ENCODE results near the gene NUDT4B. TPM values are rescaled to one million over a fixed set of nuclear protein-coding genes. Genes with fewer than 3 reads are reported as not detected.
"Not testable (repeated sequence)": the region's sequence is repeated elsewhere in the genome, so short reads cannot be mapped to it uniquely, and the experiment has no call there.

Gene NUDT4B
- total and polyA plus RNA-seq, 2 donors = 3.7 to 4.4 TPM

- not testable (repeated sequence) for DNase-seq (ENCODE audit: extremely low spot score)
Measured at GRCh38 chr1:148758412-148758811, 9.8 kb downstream of the NUDT4B start.

DNA sequence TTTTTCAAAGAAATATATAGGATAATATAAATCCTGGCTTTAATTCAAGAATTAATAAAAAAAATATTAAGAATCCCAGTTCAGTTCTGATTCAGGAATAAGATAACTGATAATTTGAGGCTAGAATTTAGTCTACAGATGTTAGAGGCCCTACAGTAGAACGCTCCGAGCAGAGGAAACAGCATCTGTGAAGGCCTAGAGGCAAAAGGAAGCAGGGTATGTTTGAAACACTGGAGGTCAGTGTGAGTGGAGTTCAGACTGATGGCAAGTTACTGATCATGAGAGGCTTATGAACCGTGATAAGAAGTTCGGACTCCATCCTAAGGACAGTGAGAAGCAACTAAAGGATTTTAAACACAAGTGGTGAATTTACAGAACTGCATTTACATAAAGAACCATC lies 10.4 kb downstream of the NUDT4B start:
- DNase-seq (ENCODE audit: extremely low spot score); H3K36me3 ChIP-seq (ENCODE audit: insufficient read depth); H3K4me3 ChIP-seq (ENCODE audit: low read depth, low read length); H3K4me1 ChIP-seq (ENCODE audit: insufficient read depth); H3K27ac ChIP-seq (ENCODE audit: low read depth): not testable (repeated sequence)
- WGBS = no CpG with 5 or more reads among the region's 4 CpGs

More at GRCh38 chr1:148758412-148758811, 9.8 kb downstream of the NUDT4B start:
- no CpG with 5 or more reads among the region's 5 CpGs for WGBS
- not testable (repeated sequence) for H3K27ac ChIP-seq (ENCODE audit: low read depth); H3K36me3 ChIP-seq (ENCODE audit: insufficient read depth); H3K4me1 ChIP-seq (ENCODE audit: insufficient read depth); H3K4me3 ChIP-seq (ENCODE audit: low read depth, low read length)

- not testable (repeated sequence) for H3K4me3 ChIP-seq (ENCODE audit: low read depth, low read length); H3K27ac ChIP-seq (ENCODE audit: low read depth); DNase-seq (ENCODE audit: extremely low spot score); H3K36me3 ChIP-seq (ENCODE audit: insufficient read depth); H3K4me1 ChIP-seq (ENCODE audit: insufficient read depth)
- WGBS = 92% methylated on average over 2 of the region's 2 CpGs
Measured at GRCh38 chr1:148759749-148760148, 11.2 kb downstream of the NUDT4B start.

- H3K4me3 ChIP-seq (ENCODE audit: low read depth, low read length); H3K4me1 ChIP-seq (ENCODE audit: insufficient read depth); H3K27ac ChIP-seq (ENCODE audit: low read depth); DNase-seq (ENCODE audit: extremely low spot score); H3K36me3 ChIP-seq (ENCODE audit: insufficient read depth): not testable (repeated sequence)
- no CpG with 5 or more reads among the region's 1 CpG for WGBS
Measured at GRCh38 chr1:148760206-148760605, 11.6 kb downstream of the NUDT4B start.

DNA sequence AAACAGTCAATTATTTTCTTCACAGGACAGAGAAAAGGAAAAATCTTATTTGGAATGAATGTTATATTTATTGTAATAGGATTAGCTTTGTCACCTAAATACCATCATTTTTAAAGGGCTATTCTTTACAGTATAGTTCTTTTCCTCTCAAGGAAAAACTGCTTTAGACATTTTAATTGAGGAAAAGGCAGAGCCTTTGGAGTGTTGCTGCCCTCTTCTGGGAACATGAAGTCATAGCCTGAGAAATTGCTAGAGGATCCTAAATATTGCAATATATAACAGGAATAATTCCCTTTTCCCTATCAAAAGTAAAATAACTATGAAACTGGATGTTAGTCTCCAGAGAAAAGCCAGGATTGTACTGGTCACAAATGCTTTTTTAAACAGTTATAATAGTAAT lies 12.8 kb downstream of the NUDT4B start:
- not testable (repeated sequence) for H3K4me1 ChIP-seq (ENCODE audit: insufficient read depth); H3K27ac ChIP-seq (ENCODE audit: low read depth); DNase-seq (ENCODE audit: extremely low spot score); H3K36me3 ChIP-seq (ENCODE audit: insufficient read depth); H3K4me3 ChIP-seq (ENCODE audit: low read depth, low read length)

DNA sequence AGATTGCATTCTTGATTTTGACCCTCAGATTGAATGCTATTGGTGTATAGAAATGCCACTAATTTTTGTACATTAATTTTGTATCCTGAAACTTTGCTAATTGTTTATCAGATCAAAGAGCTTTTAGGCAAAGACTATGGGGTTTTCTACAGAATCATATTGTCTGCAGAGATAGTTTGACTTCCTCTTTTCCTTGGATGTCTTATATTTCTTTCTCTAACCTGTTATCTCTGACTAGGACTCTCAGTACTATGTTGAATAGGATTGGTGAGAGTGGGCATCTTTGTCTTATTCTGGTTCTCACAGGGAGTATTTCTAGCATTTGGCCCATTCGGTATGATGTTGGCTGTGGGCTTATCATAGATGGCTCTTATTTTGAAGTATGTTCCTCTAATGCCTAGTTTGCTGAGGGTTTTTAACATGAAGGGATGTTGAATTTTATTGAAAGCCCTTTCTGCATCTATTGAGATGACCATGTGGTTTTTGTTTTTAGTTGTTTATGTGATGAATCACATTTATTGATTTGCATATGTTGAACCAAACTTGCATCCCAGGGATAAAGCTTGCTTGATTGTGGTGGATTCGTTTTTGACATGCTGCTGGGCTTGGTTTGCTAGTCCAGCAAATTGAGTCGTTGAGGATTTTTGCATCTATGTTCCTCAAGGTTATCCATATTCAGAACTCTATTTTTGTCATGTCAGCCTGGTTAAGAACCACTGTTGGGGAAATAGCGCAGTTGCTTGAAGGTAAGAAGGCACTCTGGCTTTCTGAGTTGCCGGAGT lies 16.9 kb downstream of the NUDT4B start:
- H3K27ac ChIP-seq (ENCODE audit: low read depth); H3K4me1 ChIP-seq (ENCODE audit: insufficient read depth): not testable (repeated sequence)
- WGBS = no CpG with 5 or more reads among the region's 5 CpGs

DNA sequence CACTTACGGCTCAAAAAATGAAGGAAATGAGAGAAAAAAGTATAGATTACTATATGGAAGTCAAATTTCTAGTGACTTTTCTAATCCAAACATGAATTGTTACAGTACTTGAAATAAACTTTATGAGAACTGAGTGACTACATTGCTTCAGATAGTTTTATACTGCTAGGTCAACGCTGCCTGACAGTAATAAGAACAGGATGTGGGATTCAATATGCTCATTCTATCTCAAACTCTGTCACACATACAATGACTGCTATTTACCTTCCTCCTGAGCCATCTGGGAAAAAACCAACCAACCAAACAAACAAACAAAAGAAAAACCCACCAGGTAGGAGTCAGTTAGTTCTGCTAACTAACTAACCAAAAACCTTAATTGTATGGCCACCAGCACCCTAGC lies 20.0 kb downstream of the NUDT4B start:
- H3K36me3 ChIP-seq (ENCODE audit: insufficient read depth); H3K4me1 ChIP-seq (ENCODE audit: insufficient read depth); DNase-seq (ENCODE audit: extremely low spot score); H3K27ac ChIP-seq (ENCODE audit: low read depth); H3K4me3 ChIP-seq (ENCODE audit: low read depth, low read length): not testable (repeated sequence)
- no CpG with 5 or more reads among the region's 2 CpGs for WGBS

More for the DNA sequence above, 16.9 kb downstream of the NUDT4B start:
- not testable (repeated sequence) for H3K36me3 ChIP-seq (ENCODE audit: insufficient read depth); H3K4me3 ChIP-seq (ENCODE audit: low read depth, low read length); DNase-seq (ENCODE audit: extremely low spot score)

DNA sequence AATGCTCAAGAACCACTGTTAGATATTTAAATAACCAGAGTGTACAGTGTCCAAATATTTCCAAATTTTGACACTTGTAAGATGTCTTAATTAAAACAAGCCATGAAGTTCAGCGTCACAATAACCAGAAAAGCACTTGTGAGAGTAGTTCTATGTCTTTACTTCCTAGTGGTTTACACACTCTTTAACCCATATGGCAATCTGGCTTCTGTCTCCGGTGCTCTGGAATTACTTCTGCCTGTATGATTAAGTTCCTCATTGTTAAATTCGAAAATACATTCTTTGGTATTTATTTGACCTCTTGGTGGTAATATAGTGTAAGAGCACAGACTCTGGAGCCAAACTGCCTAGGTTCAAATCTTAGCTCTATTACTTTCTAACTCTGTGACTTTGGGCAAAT lies 20.9 kb downstream of the NUDT4B start:
- not testable (repeated sequence) for H3K27ac ChIP-seq (ENCODE audit: low read depth); DNase-seq (ENCODE audit: extremely low spot score); H3K36me3 ChIP-seq (ENCODE audit: insufficient read depth); H3K4me1 ChIP-seq (ENCODE audit: insufficient read depth); H3K4me3 ChIP-seq (ENCODE audit: low read depth, low read length)
- no CpG with 5 or more reads among the region's 3 CpGs for WGBS

DNA sequence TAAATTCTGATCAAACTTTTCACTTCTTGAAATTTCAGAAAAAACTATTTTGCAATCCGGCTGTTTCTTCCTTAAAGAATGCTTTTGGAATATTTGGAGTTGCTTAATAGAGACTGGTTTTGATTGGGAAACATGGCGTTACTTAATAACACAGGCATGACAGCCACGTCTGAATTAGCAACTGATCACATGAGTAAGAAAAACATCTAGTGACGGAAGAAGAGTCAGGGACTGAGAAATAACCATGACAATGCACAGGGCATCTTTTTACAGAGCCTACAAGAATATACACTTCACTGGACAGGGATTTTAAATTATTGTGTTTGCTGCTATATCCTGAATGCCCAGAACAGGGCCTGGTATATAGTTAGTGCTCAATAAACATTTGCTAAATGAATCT lies 25.1 kb downstream of the NUDT4B start:
- H3K4me3 ChIP-seq (ENCODE audit: low read depth, low read length); DNase-seq (ENCODE audit: extremely low spot score); H3K27ac ChIP-seq (ENCODE audit: low read depth); H3K4me1 ChIP-seq (ENCODE audit: insufficient read depth); H3K36me3 ChIP-seq (ENCODE audit: insufficient read depth): not testable (repeated sequence)
- no CpG with 5 or more reads among the region's 4 CpGs for whole genome bisulfite sequencing

- H3K4me1 ChIP-seq (ENCODE audit: insufficient read depth); DNase-seq (ENCODE audit: extremely low spot score); H3K4me3 ChIP-seq (ENCODE audit: low read depth, low read length); H3K27ac ChIP-seq (ENCODE audit: low read depth); H3K36me3 ChIP-seq (ENCODE audit: insufficient read depth): not testable (repeated sequence)
- no CpG with 5 or more reads among the region's 1 CpG for WGBS
Measured at GRCh38 chr1:148774102-148774501, 25.5 kb downstream of the NUDT4B start.

- H3K36me3 ChIP-seq (ENCODE audit: insufficient read depth); DNase-seq (ENCODE audit: extremely low spot score); H3K4me3 ChIP-seq (ENCODE audit: low read depth, low read length); H3K27ac ChIP-seq (ENCODE audit: low read depth); H3K4me1 ChIP-seq (ENCODE audit: insufficient read depth): not testable (repeated sequence)
- WGBS = no CpG with 5 or more reads among the region's 2 CpGs
Measured at GRCh38 chr1:148775263-148775662, 26.7 kb downstream of the NUDT4B start.

- H3K4me3 ChIP-seq (ENCODE audit: low read depth, low read length); H3K4me1 ChIP-seq (ENCODE audit: insufficient read depth); DNase-seq (ENCODE audit: extremely low spot score); H3K27ac ChIP-seq (ENCODE audit: low read depth); H3K36me3 ChIP-seq (ENCODE audit: insufficient read depth): not testable (repeated sequence)
- no CpG with 5 or more reads among the region's 1 CpG for WGBS
Measured at GRCh38 chr1:148777649-148778048, 29.1 kb downstream of the NUDT4B start.

DNA sequence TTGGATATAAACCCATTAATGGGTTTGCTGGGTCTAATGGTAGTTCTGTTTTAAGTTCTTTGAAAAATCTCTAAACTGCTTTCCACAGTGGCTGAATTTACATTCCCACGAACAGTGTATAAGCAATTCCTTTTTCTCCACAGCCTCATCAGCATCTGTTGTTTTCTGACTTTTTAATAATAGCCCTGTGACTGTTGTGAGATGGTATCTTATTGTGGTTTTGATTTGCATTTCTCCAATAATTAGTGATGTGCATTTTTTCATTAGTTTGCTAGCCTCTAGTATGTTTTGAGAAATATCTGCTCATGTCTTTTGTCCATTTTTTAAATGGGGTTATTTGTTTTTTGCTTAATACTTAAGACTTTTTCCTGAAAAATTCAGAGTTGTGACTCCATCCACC lies 31.8 kb downstream of the NUDT4B start:
- DNase-seq (ENCODE audit: extremely low spot score); H3K36me3 ChIP-seq (ENCODE audit: insufficient read depth); H3K4me3 ChIP-seq (ENCODE audit: low read depth, low read length); H3K4me1 ChIP-seq (ENCODE audit: insufficient read depth); H3K27ac ChIP-seq (ENCODE audit: low read depth): not testable (repeated sequence)
- WGBS = no CpG with 5 or more reads among the region's 1 CpG

GRCh38 chr1:148791543-148792099 lies 43.0 kb downstream of the NUDT4B start:
- not testable (repeated sequence) for H3K36me3 ChIP-seq (ENCODE audit: insufficient read depth); H3K4me3 ChIP-seq (ENCODE audit: low read depth, low read length); H3K4me1 ChIP-seq (ENCODE audit: insufficient read depth); DNase-seq (ENCODE audit: extremely low spot score); H3K27ac ChIP-seq (ENCODE audit: low read depth)
- no CpG with 5 or more reads among the region's 23 CpGs for WGBS

Measured in urinary bladder (tissue), 4 donors.